GM19193 (cell line): ENCODE results near the gene TAF4.

ENCODE experiments used
- POLR2A ChIP-seq: IDR thresholded peaks from 4 replicates; pipeline ENCODE4 v1.6.1; 2011; ENCODE audit not compliant: insufficient read depth, insufficient read length; ENCODE audit errors: extremely low read depth

Gene TAF4

DNA sequence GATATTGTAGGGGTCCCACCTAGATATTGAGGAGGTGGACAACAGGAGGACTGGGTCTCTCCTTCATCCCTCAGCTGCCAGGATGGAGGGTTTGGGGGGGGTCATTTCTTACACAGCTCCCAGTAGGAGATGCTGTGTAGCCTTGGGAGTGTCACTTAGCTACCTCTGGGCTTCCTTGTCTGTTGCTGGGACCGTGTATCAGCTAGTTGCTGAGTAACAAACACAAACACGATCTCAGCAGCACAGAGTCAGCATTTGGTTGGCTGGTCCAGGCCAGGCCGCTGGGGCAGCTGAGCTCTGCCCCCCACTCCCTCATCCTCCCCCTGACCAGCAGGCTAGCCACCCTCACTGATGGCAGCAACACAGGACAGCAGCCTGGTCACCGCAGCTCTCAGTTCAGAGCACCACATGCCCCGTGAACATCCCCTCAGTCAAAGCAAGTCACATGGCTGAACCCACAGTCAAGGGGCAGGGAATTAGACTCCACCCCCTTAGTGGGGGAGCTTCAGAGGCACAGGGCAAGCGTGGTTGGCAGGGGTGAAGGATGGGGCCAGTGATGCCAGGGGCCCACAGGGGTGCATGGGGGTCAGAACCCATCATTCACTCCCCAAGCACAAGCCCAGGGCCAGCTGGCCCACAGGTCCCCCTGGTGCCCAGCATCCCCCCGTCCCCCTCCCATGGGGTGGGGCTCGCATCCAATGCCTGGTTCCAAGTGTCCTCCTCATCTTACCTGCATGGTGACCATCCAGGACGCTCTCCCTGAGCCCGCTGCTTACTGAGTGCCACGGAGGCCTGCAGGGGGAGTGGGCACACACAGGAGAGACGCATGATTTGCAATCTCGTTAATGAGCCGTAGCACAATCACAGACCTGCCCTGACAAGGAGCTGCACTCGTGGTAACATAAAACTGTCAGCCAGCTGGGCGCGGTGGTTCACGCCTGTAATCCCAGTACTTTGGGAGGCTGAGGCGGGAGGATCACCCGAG is 112.4 kb downstream of the TAF4 start:
- TF ChIP-seq POLR2A = no peak

DNA sequence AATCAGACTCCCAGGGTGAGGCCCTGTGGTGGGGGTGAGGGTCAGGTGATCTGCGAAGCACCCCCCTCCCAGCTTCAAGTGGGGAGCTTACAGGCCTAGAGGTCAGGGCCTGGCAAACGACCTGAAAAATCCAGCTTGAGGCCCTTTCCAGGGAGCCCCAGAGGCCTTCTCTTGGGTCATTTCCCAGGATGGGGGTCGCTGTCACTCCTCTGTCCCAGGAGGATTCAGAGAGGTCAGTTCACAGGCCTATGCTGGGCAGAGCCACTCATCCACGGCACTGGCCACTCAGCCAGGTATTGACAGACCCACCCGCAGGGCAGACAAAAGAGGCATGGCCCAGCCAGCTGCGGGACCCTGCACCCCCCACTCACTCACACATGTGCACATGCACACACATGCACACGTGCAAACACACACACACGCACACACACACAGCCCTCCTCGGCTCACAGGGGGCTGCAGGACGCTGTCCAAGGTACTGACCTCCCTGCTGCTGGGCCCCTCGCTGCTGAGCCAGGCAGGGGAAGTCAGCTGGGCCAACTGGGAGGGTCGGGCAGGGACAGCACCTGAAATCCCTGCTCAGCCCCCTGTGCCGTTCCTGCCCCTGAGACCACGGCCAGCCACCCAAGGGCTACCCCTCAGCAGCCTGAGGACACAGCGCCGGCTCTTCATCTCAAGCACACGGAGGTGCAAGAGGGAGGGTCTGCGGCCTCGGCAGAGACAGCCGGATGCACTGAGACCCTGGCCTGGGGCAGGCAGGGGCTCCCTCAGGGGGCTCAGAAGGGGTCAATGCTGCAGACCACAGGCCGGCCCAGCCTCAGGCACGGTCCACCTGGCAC is 113.8 kb downstream of the TAF4 start:
- TF ChIP-seq POLR2A = no peak

DNA sequence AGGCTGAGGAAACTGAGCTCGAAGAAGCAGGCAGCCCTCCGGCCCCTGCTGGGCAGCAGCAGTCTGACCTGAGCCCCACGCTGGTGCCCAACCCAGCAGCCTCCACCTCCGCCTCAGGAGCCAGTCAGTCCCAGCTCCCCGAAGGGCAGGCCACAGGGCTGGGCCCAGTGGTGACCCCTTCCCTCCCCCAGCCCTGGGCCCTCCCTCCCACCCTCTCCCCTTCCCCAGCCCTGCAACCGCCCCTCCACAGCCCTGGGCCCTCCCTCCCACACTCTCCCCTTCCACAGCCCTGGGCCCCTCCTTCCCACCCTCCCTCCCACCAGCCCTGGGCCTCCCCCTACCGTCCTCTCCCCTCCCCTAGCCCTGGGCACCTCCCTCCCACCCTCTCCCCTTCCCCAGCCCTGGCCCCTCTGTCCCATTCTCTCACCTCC is 115.0 kb downstream of the TAF4 start:
- no peak for TF ChIP-seq POLR2A

DNA sequence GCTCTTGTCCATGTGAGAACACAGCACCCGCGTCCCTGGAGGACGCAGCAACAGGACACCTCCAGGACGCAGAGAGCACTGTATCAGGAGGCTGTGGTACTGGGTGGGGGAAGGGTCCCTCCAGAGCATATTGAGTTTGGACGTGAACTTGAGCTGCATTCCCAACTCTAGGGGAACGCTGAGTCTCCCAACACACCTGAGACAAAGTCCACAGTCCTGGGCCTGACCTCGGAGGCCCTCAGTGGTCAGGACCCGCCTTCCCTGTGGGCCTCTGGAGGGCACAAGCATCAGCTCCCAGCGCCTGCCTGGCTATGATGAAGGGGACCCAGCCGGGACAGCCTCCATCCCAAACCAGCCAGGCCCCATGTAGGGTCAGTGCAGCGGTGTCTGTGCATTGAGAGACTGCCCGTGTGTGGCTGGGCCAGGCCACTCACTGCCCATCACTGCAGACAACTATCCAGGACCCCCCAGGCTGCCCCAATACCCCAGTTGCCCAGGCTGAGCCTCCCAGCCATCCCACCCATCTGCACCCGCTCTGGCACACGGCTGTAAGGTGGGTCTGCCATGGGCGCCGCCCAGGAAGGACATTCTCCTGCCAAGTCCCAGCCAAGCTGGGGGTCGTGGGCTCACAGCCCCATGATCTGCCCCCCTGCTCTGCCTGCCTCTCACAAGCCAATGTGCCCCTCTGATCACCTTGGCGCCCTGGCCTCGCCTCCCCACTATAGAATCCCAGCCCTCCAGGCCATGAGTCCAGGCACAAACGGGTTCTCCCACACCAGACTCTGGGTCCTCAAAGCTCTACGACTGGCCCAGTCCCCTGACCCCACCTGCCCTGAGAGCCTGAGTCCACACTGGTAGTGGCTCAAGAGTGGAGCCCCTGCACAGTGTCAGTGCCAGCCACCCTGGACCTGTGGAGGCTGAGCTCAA is 115.7 kb downstream of the TAF4 start:
- no peak for TF ChIP-seq POLR2A

DNA sequence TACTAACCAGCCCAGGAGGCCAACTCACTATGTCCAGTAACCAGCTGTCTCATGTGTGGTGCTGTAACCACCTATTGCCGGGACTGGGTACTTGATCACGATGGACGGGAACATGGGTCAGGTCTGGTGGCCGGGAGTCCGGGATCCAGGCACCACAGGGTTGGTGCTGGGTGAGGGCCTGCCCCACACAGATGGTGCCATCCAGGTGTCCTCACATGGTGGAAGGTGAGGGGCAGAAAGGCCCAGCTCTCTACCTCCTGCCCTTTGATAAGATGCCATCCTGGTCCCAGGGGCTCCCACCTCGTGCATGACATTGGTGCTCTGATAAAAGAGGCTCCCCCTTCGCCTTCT is 116.3 kb downstream of the TAF4 start:
- no peak for TF ChIP-seq POLR2A

DNA sequence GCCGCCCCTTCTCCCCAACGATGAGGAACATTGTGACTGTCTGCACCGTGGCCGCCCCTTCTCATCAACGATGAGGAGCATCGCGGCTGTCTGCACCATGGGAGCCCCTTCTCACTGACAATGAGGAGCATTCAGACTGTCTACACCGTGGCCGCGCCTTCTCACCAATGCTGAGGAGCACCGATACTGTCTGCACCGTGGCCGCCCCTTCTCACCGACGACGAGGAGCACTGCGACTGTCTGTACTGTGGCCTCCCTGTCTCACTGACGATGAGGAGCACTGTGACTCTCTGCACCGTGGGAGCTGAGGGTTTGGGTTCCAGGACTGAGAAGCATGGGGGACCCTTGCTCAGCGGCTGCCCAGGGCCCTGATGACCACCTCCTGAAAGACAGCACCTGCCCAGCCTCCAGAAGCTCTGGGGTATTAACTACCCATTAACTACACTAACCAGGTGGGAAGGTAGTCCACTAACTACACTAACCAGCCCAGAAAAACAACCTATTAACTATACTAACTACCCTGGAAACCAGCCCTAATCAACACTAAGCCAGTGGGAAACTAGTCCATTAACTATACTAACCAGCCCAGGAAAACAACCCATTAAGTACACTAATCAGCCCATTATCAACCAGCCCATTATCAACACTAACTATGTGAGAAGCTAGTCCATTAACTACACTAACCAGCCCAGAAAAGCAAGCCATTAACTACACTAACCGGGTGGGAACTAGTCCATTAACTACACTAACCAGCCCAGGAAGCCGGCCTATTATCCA is 116.9 kb downstream of the TAF4 start:
- no peak for TF ChIP-seq POLR2A

DNA sequence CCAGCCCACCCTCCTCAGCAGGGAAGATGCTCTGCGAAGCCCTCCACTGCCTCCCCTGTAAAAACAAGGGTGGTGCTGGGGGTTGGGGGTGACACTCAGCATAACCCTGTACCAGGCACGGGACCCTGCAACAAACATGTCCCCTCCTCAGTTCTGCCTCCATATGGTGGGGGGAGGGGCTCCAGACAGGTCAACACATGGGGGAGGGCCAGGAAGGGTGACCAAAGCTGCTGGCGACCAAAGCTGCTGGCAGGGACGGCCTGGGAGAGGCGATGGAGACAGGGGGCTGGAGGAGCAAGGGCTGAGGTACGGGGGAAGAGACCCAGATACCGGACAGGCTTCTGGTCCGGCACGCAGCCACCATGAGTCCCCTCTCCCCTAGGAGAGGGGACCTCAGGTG is 123.2 kb downstream of the TAF4 start:
- TF ChIP-seq POLR2A = no peak

DNA sequence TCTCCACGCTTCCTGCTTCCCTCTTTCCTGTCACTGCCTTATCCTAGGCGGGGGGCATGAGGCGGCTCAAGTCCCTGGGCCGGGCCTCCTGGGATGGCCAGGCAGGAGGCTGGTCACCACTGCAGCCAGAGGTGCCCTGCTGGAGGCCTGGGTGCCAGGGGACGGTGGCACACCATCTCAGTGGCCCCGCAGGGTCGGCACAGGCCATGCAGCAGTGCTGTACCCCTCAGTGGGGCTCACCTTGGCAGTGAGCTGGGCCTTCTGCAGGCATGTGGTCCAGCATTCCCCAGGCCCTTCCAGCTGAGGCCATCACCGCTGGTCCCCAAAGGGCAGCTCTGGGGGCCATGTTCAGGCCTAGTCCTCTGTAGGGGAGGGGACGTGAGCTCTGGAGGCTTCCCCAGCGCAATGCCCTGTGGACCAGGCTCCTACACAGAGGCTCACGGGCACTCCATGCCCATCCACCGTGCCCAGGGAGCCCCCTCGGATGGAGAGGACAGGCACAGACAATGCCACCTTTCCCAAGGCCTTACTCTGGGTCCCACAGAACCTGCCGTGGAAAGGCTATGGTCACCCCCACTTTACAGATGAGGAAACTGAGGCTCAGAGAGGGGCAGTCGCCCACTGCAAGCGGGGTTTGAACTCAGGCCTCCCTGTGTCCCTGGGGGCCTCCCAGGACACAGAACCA is 123.8 kb downstream of the TAF4 start:
- no peak for TF ChIP-seq POLR2A

DNA sequence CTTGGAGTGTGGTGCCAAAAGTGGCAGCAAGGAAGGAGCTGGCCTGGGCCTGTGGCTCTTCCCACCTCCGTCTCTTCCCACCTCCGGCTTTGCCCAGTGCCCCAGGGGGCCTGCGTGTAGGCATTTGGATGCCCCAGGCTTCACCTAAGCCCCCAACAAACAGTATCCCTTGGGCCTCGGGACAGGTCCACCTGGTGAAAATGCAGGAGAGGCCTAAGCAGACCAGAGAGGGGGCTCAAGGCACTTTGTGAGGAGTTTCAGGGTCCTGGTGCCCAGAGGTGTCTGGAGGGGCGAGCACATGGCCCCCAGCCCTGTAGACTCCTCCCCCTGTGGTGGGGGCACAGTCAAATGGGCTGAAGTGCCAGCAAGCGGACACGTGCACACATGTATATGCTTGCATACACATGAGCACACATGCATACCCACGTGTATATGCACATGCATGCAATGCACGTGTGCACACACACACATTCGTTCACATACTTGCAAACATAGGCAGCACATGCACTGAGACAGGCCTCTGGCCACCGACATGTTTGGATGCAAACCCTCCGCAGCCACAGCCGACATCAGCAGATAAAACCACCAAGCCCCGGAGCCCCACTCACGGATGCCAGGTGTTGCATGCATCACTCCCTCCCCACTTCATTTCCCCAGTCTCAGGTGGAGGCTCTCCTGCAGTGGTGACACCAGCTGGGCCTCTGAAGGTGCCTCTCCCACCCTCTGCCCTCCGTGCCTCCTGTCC is 124.5 kb downstream of the TAF4 start:
- no peak for TF ChIP-seq POLR2A

DNA sequence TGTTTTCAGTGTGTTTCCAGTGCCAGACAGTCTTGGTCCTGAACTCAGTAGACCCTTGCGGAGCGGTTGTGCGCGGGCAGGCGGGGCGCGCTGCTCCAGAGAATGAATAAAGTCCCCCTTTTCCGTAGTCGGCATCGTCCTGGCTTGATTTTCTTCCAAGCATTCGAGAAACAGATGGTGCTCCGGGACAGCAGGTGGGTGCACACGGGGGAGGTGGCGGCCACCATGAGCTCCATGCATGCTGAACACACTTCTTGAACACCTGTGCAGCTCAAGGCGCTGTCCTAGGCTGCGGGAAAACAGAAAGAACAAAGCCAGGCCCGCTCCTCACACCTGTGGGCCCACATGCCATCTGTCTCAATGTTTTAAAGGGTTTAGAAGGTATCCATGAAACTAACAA is 125.2 kb downstream of the TAF4 start:
- TF ChIP-seq POLR2A = no peak

DNA sequence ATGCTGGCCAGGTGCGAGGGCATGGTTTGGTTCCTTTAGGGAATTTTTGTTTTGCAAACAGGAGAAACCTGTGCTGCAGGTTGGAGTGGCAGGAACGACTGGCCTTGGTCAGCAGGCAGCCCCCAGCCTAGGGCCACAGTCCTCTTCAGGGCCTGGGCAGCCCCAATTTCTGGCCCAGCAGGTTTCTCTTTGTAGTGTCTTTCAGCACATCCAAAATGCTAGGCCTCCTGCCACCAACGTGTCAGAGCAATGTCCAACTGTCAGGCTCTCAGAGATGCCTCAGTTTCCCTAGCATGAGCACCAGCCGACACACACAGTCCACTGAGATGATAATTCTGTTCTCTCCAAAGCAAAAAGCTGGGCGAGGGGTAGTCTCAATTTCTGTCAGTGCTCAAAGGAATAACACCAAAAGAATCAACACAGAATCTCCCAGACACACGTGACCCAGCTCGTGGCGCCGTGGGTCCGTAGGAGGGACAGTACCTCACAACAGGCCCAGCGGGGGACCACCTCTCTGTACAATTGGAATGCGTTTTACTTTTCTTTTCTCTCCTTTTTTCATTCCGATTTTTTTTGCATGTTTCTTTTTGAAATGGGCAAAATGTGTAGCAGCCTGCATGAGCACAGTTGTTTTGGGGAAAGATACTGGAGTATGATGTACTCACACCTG is 125.9 kb downstream of the TAF4 start:
- TF ChIP-seq POLR2A = no peak

DNA sequence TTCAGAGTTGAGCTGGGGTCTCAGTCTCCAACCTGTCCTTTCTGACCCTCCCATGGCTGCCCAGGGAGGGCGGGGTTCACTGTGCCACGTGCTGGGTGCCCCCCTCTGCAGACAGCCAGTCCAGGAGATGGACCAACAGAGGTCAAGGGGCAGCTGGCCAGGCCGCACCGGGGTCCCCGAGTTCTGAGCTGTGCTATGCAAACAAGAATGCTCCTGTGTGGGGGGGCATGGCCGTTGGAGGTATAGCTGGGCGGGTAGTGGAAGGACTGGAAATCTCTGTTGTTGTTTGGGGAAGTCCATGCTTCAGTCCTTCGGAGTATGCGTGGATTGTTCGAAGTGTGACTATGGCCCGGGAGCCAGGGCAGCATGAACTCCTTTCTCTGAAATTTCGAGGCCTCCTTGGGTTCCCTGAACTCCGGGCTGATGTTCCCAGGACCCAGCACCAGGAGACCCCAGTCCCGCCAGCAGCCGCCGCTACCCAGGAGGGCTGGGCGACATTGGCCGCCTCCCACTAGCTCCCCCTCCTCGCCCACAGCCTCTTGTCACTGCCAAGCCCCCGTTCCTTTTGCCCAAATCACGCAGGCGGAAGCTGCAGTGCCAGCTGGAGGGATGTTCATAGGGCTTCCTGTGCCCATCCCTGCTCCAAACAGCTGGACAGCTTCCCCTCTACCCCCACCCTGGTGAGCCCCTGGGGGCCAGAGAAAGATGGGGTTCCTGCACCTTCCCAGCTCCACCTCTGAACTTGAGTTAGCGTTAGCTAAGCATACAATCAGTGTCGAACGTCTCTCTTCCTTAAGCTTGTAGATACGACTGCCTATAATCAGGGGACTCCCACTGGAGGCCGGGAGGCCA is 126.6 kb downstream of the TAF4 start:
- no peak for TF ChIP-seq POLR2A
